ENCODE measurements around the gene MYO1B. TPM values are rescaled to one million over a fixed set of nuclear protein-coding genes. Genes with fewer than 3 reads are reported as not detected.

MYO1B gene
- total RNA-seq, 1 donor = 177 TPM

GRCh38 chr2:191328150-191328809 lies 83.1 kb downstream of the MYO1B start:
- DNase-seq (ENCODE audit: low read depth) = no peak
- no peak overlapping the region for H3K4me3 ChIP-seq (ENCODE audit: low read depth, low read length)
- TF ChIP-seq CTCF (IDR thresholded peaks at IDR 0.05; ENCODE audit: insufficient read depth, low read depth, low read length) = no peak

DNA sequence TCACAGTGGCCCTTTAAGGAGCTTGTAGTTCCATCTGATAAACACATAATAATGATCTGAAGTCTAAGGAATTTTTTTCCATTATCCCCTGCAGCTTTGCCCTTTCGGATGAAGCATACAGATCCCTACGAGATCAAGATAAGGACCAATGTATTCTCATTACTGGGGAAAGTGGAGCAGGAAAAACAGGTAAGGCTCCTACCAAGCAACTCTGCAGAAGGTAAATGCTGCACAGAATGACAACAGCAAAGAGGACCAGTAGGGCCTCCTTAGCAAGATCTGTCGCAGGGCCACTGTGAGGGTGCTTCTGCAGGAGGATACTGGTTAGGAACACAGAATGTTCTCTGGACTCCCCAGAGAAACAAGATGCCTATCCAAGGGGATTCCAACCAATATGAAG lies 84.6 kb downstream of the MYO1B start:
- no peak overlapping the region for H3K4me3 ChIP-seq (ENCODE audit: low read depth, low read length)
- DNase-seq (ENCODE audit: low read depth) = no peak
- TF ChIP-seq CTCF (IDR thresholded peaks at IDR 0.05; ENCODE audit: insufficient read depth, low read depth, low read length) = no peak

- TF ChIP-seq CTCF (IDR thresholded peaks at IDR 0.05; ENCODE audit: insufficient read depth, low read depth, low read length) = no peak
- DNase-seq (ENCODE audit: low read depth) = peak; percentile 84
- H3K4me3 ChIP-seq (ENCODE audit: low read depth, low read length) = no peak overlapping the region
These were observed 88.7 kb downstream of the MYO1B start for GRCh38 chr2:191333911-191334357.

DNA sequence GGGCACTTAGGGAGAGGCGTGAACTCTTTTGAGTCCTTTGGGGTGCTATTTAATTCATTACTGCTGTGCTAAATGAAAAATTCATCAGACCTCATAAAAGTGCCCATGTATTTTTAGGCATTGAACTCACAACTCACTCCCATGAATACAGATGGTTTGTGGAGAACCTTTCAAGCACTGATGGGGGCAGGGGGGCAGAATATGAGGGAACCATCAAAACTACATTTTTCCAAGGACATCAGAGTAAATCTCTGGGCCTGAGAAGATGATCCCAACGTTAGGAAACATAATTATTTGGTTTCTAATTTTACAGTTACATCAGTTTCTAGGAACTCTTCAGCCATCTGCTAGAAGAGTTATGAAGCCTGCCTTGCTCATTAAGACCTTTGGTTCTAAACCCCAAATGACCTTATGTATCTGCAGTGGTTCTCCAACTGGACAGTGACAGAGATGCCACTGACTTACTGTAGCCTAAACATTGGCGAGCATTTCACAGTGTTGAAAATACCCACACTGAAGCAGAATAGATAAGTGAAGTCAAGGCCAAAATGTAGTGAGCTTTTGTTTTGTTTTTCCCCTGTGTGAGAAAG lies 90.8 kb downstream of the MYO1B start:
- no peak for TF ChIP-seq CTCF (IDR thresholded peaks at IDR 0.05; ENCODE audit: insufficient read depth, low read depth, low read length)
- DNase-seq (ENCODE audit: low read depth) = no peak
- no peak overlapping the region for H3K4me3 ChIP-seq (ENCODE audit: low read depth, low read length)

DNA sequence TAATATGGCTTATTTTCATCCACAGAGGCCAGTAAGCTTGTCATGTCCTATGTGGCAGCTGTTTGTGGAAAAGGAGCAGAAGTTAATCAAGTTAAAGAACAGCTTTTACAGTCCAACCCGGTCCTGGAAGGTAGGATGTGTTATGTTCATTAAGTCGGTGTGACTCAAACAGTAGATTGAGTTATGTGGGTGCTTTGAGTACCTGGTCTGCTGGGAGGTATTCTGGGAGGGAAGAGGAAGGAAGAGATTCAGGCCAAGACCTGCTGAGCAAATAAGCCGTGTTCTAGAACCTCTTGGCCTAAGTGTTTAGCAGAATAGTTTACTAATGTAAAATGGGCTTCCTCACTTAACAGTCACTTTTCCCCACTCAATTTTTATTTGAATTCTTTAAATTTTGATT lies 96.2 kb downstream of the MYO1B start:
- TF ChIP-seq CTCF (IDR thresholded peaks at IDR 0.05; ENCODE audit: insufficient read depth, low read depth, low read length) = no peak
- DNase-seq (ENCODE audit: low read depth) = no peak
- no peak overlapping the region for H3K4me3 ChIP-seq (ENCODE audit: low read depth, low read length)

- no peak for TF ChIP-seq CTCF (IDR thresholded peaks at IDR 0.05; ENCODE audit: insufficient read depth, low read depth, low read length)
- no peak for DNase-seq (ENCODE audit: low read depth)
- no peak overlapping the region for H3K4me3 ChIP-seq (ENCODE audit: low read depth, low read length)
These were observed 98.7 kb downstream of the MYO1B start for GRCh38 chr2:191343796-191344338.
